HG03469 (cell line): Measurements from ENCODE around the gene AJUBA.
"Not testable (repeated sequence)": the region's sequence is repeated elsewhere in the genome, so short reads cannot be mapped to it uniquely, and the experiment has no call there.

Source experiments
- ATAC-seq: cut with Tn5 transposase; IDR thresholded peaks from one replicate; pipeline ENCODE4 v1.9.1; 2021; ENCODE audit warnings: mild to moderate bottlenecking, moderate library complexity, moderate number of reproducible peaks; ENCODE audit not compliant: unreplicated experiment

AJUBA gene

GRCh38 chr14:22982477-22983245 is at the start of gene AJUBA:
Gene AJUBA (minus strand): TSS chr14:22982551. CDS start chr14:22982266, 285 bp downstream.
- no peak for ATAC-seq

GRCh38 chr14:23030936-23031335 is 48.6 kb upstream of the AJUBA start:
- no peak for ATAC-seq

- no peak for ATAC-seq
Observed at GRCh38 chr14:23028799-23029198, 46.4 kb upstream of the AJUBA start.

GRCh38 chr14:23025151-23025814 is 42.9 kb upstream of the AJUBA start:
- ATAC-seq, result no peak

- ATAC-seq, result no peak
Observed at GRCh38 chr14:23024612-23025075, 42.3 kb upstream of the AJUBA start.

GRCh38 chr14:23023795-23024152 is 41.4 kb upstream of the AJUBA start:
- no peak for ATAC-seq

GRCh38 chr14:23023022-23023794 is 40.9 kb upstream of the AJUBA start:
- ATAC-seq, result no peak

GRCh38 chr14:23021889-23022442 is 39.6 kb upstream of the AJUBA start:
- ATAC-seq, result no peak

- ATAC-seq, result no peak
Observed at GRCh38 chr14:23021434-23021833, 39.1 kb upstream of the AJUBA start.

- no peak for ATAC-seq
Observed at GRCh38 chr14:23020143-23021128, 38.1 kb upstream of the AJUBA start.

GRCh38 chr14:23018107-23018506 is 35.8 kb upstream of the AJUBA start:
- ATAC-seq, result no peak

GRCh38 chr14:23017091-23017490 is 34.7 kb upstream of the AJUBA start:
- no peak for ATAC-seq

GRCh38 chr14:23015618-23016017 is 33.3 kb upstream of the AJUBA start:
- no peak for ATAC-seq

- ATAC-seq, result not testable (repeated sequence)
Observed at GRCh38 chr14:23013749-23014054, 31.4 kb upstream of the AJUBA start.

GRCh38 chr14:23013054-23013748 is 30.9 kb upstream of the AJUBA start:
- no peak for ATAC-seq

GRCh38 chr14:23009939-23010726 is 27.8 kb upstream of the AJUBA start, which contains the start of gene C14orf93:
Gene C14orf93 (minus strand): TSS chr14:23010143. CDS start chr14:22999023, 11,120 bp downstream.
- no peak for ATAC-seq

GRCh38 chr14:23009483-23009938 is 27.2 kb upstream of the AJUBA start:
- no peak for ATAC-seq

GRCh38 chr14:23008831-23009230 is 26.5 kb upstream of the AJUBA start:
- ATAC-seq, result no peak
